Kidney (tissue), 14 donors: ENCODE measurements around the gene KRT33B. TPM values are rescaled to one million over a fixed set of nuclear protein-coding genes. Genes with fewer than 3 reads are reported as not detected.

Source experiments
- DNase-seq, 5 donors: peaks; one replicate each; pipeline ENCODE4 v3.0.0-alpha.2; 2013 to 2020
- FAIRE-seq: peaks from 2 replicates; lab custom pipeline; 2012; peaks lifted over from hg19 to GRCh38; lab: Jason Lieb, UNC
- H3K27ac ChIP-seq, 2 donors: one replicate each; pipeline ENCODE4 v1.7.0; 2013; ENCODE audit warnings: low read depth in 2 of 2, low read length in 2 of 2, inconsistent platforms in 1 of 2
- H3K27me3 ChIP-seq: one replicate; pipeline ENCODE4 v1.7.1; 2013; ENCODE audit warnings: low read length, inconsistent platforms; ENCODE audit not compliant: control insufficient read depth, insufficient read depth
- H3K36me3 ChIP-seq, 3 donors: one replicate each; pipeline versions ENCODE4 v1.7.0 to v1.7.1; 2013; ENCODE audit warnings: low read length in 3 of 3, control low read depth in 1 of 3, inconsistent platforms in 1 of 3; ENCODE audit not compliant: insufficient read depth in 3 of 3, control insufficient read depth in 2 of 3
- H3K4me1 ChIP-seq, 3 donors: one replicate each; pipeline versions ENCODE4 v1.7.0 to v1.7.1; 2013; ENCODE audit warnings: low read length in 3 of 3, inconsistent platforms in 1 of 3, low read depth in 1 of 3; ENCODE audit not compliant: control insufficient read depth in 2 of 3, insufficient read depth in 2 of 3
- H3K4me3 ChIP-seq, 3 donors: one replicate each; pipeline versions ENCODE4 v1.7.0 to v1.8.1; 2013; ENCODE audit warnings: low read length in 3 of 3, control low read depth in 1 of 3, inconsistent platforms in 1 of 3
- H3K9ac ChIP-seq, 3 donors: one replicate each; pipeline versions ENCODE4 v1.7.0 to v1.7.1; 2013; ENCODE audit warnings: low read length in 3 of 3, control low read depth in 1 of 3, inconsistent platforms in 1 of 3
- H3K9me3 ChIP-seq, 3 donors: one replicate each; pipeline versions ENCODE4 v1.7.0 to v1.7.1; 2013; ENCODE audit warnings: low read length in 3 of 3, control low read depth in 1 of 3, inconsistent platforms in 1 of 3; ENCODE audit not compliant: control insufficient read depth in 2 of 3, insufficient read depth in 1 of 3
- intact Hi-C: fragments of 100-400 bp; cut with DNase I; formaldehyde crosslinking; loops from one replicate; pipeline ENCODE4 v1.11.1; 2022
- polyA plus RNA-seq: library from polyadenylated mRNA; stranded (reverse); fragments of 350-450 nt; fragmentation: Illumina TruSeq; extraction: RNeasy Lipid Tissue Mini Kit (QIAGEN cat#74804); gene quantifications from one replicate; pipeline ENCODE4 v1.2.3, GENCODE V29; 2014; ENCODE audit warnings: low read depth, low replicate concordance; ENCODE audit not compliant: insufficient read depth
- total RNA-seq: library from RNA; stranded (reverse); fragmentation: NEBNext Ultra II Directional; extraction: Animal tissue kit (Norgen Biotek cat#: 25700); gene quantifications from one replicate; pipeline ENCODE4 v1.2.1, GENCODE V29; 2021
- TF ChIP-seq, protein P1 (sequence below): IDR thresholded peaks from 3 replicates; pipeline ENCODE4 v1.5.1; 2012; ENCODE audit warnings: mild to moderate bottlenecking, moderate library complexity, borderline replicate concordance; ENCODE audit not compliant: insufficient read depth; ENCODE audit errors: extremely low read depth
- donor health status: control.
- donor health status: control.
- donor health status: control.
- donor health status: control.
- donor health status: control.
- donor health status: DM: yes; HTN: yes; CAD: no.
- donor health status: Normal renal cell carcinoma (clear cell type).

The KRT33B gene
- total and polyA plus RNA-seq, 2 donors from 2014 or later, result not detected

DNA sequence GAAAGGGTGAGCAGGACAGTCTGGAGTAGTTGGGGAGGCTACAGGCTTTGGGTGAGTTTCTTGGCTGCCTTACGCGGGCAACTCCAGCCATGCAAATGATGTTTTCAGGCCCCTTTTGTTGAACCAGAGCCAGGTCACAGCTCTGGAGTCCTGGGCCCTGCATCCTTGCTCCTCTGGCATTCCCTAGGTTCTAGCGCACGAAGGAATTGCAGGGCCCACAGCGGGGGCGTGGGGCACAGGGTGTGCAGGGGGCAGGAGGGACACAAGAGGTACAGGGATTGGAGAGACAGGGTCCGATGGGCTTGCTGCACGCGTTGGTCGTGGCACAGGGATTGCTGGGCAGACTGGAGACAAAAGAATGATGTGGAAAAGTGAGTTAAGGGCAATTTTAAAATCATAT is 24.2 kb upstream of the KRT33B start:
- H3K36me3 ChIP-seq, result no peaks in the 10 kb centered on the region
- no peak overlapping the region for H3K4me3 ChIP-seq
- TF ChIP-seq, protein P1, sequence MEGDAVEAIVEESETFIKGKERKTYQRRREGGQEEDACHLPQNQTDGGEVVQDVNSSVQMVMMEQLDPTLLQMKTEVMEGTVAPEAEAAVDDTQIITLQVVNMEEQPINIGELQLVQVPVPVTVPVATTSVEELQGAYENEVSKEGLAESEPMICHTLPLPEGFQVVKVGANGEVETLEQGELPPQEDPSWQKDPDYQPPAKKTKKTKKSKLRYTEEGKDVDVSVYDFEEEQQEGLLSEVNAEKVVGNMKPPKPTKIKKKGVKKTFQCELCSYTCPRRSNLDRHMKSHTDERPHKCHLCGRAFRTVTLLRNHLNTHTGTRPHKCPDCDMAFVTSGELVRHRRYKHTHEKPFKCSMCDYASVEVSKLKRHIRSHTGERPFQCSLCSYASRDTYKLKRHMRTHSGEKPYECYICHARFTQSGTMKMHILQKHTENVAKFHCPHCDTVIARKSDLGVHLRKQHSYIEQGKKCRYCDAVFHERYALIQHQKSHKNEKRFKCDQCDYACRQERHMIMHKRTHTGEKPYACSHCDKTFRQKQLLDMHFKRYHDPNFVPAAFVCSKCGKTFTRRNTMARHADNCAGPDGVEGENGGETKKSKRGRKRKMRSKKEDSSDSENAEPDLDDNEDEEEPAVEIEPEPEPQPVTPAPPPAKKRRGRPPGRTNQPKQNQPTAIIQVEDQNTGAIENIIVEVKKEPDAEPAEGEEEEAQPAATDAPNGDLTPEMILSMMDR, result no peak
- H3K27me3 ChIP-seq, result no peaks in the 10 kb centered on the region
- H3K4me1 ChIP-seq, result peaks cover 0 to 3% (median 0%) of the 10 kb centered on the region in 3 donors
- intact Hi-C loops, result no loop called here
- FAIRE-seq (no peak), DNase-seq (no peak)
- H3K27ac ChIP-seq, result no peak overlapping the region
- no peaks in the 10 kb centered on the region for H3K9me3 ChIP-seq
- H3K9ac ChIP-seq, result no peak overlapping the region

- Histone ChIP-seq H3K36me3 (no peaks in the 10 kb centered on the region), H3K27me3 (no peaks in the 10 kb centered on the region), H3K9me3 (no peaks in the 10 kb centered on the region), H3K9ac (no peak overlapping the region), H3K27ac (no peak overlapping the region), H3K4me1 (peaks cover 0 to 3% (median 0%) of the 10 kb centered on the region in 3 donors), H3K4me3 (no peak overlapping the region)
- intact Hi-C loops, result no loop called here
- FAIRE-seq (no peak), DNase-seq (no peak)
- TF ChIP-seq, protein P1, result no peak
These were observed 23.7 kb upstream of the KRT33B start for GRCh38 chr17:41393294-41393693.

DNA sequence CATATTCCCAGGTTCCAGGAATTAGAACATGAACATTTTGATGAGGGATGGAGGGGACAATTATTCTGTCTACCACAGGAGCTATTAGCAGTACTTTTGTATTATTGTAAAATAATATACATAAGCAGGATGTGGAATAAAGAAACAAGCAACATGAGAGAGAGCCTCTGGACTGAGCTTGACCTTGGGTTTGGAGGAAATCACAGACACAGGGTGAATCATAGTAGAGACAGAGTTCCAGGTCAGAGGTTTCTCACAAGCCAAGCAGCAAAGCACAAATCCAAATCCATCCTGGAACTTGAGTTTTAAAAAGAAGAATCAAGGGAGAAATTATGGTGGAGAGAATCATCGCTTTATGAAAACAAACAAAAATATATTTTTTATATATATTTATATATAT is 22.7 kb upstream of the KRT33B start:
- H3K4me3 ChIP-seq, result no peak overlapping the region
- TF ChIP-seq, protein P1, result no peak
- H3K4me1 ChIP-seq, result peaks cover 0 to 3% (median 0%) of the 10 kb centered on the region in 3 donors
- H3K27me3 ChIP-seq, result no peaks in the 10 kb centered on the region
- H3K9me3 ChIP-seq, result no peaks in the 10 kb centered on the region
- H3K36me3 ChIP-seq, result no peaks in the 10 kb centered on the region
- no peak for FAIRE-seq
- H3K9ac ChIP-seq, result no peak overlapping the region
- H3K27ac ChIP-seq, result no peak overlapping the region
- intact Hi-C loops, result no loop called here
- no peak for DNase-seq

GRCh38 chr17:41391535-41391934 is 21.9 kb upstream of the KRT33B start:
- no peak overlapping the region for H3K4me3 ChIP-seq
- no peak overlapping the region for H3K27ac ChIP-seq
- DNase-seq (no peak), FAIRE-seq (no peak)
- H3K36me3 ChIP-seq, result no peaks in the 10 kb centered on the region
- H3K9ac ChIP-seq, result no peak overlapping the region
- no peaks in the 10 kb centered on the region for H3K9me3 ChIP-seq
- intact Hi-C loops, result no loop called here
- H3K27me3 ChIP-seq, result no peaks in the 10 kb centered on the region
- H3K4me1 ChIP-seq, result peaks cover 0 to 3% (median 0%) of the 10 kb centered on the region in 3 donors
- TF ChIP-seq, protein P1, result no peak
